GM23338 (cell line): ENCODE results near the gene DNM2. TPM values are rescaled to one million over a fixed set of nuclear protein-coding genes. Genes with fewer than 3 reads are reported as not detected.
A peak's percentile ranks its signal among the peaks of the same experiment; 100 is the strongest.

Source experiments
- ATAC-seq: fragments of 200-7000 bp; cut with Tn5 transposase; 3 replicates; pipeline ENCODE4 v1.9.1; 2020
- DNase-seq: peaks from one replicate; pipeline ENCODE4 v3.0.0-alpha.2; 2015; ENCODE audit warnings: low spot score
- H2AFZ ChIP-seq: fragments of 200-600 bp; sonication (generic); 2 replicates; pipeline ENCODE4 v1.8.0; 2016; ENCODE audit warnings: antibody characterized with exemption, mild to moderate bottlenecking, moderate library complexity
- H3F3A ChIP-seq: fragments of 200-600 bp; sonication (generic); replicated peaks from 2 replicates; pipeline ENCODE4 v1.8.0; 2017; ENCODE audit warnings: antibody characterized with exemption, mixed run types, low read depth
- H3K27ac ChIP-seq: fragments of 200-600 bp; sonication (generic); 2 replicates; pipeline ENCODE4 v1.6.1; 2016; ENCODE audit warnings: low read depth
- H3K27me3 ChIP-seq: fragments of 200-600 bp; sonication (generic); 2 replicates; pipeline ENCODE4 v1.8.0; 2016; ENCODE audit warnings: mild to moderate bottlenecking, mixed run types, moderate library complexity; ENCODE audit not compliant: insufficient read depth
- H3K36me3 ChIP-seq: fragments of 200-600 bp; sonication (generic); 2 replicates; pipeline ENCODE4 v1.8.0; 2016; ENCODE audit warnings: mild to moderate bottlenecking; ENCODE audit not compliant: insufficient read depth
- H3K4me1 ChIP-seq: fragments of 200-600 bp; sonication (generic); 2 replicates; pipeline ENCODE4 v1.8.0; 2016; ENCODE audit warnings: mild to moderate bottlenecking, moderate library complexity; ENCODE audit not compliant: insufficient read depth
- H3K4me2 ChIP-seq: fragments of 200-600 bp; sonication (generic); 2 replicates; pipeline ENCODE4 v1.7.1; 2017; ENCODE audit warnings: mixed run types
- H3K4me3 ChIP-seq: fragments of 200-600 bp; sonication (generic); 2 replicates; pipeline ENCODE4 v1.6.1; 2016; ENCODE audit warnings: mixed run types
- H3K79me2 ChIP-seq: fragments of 200-600 bp; sonication (generic); replicated peaks from 2 replicates; pipeline ENCODE4 v1.8.0; 2017; ENCODE audit warnings: mild to moderate bottlenecking; ENCODE audit not compliant: insufficient read depth
- H3K9me2 ChIP-seq: fragments of 200-600 bp; sonication (generic); 2 replicates; pipeline ENCODE4 v1.8.0; 2017; ENCODE audit not compliant: insufficient read depth
- H4K20me1 ChIP-seq: fragments of 200-600 bp; sonication (generic); replicated peaks from 2 replicates; pipeline ENCODE4 v1.8.0; 2017; ENCODE audit warnings: mild to moderate bottlenecking; ENCODE audit not compliant: insufficient read depth
- H3K27ac Mint-ChIP-seq: 2 replicates; pipeline ENCODE4 v1.8.0; 2020; ENCODE audit warnings: inconsistent platforms, mild to moderate bottlenecking, moderate library complexity, mixed read lengths
- H3K27me3 Mint-ChIP-seq: 3 replicates; pipeline ENCODE4 v1.8.0; 2022; ENCODE audit warnings: low read depth, mild to moderate bottlenecking, moderate library complexity, mixed read lengths, inconsistent platforms; ENCODE audit not compliant: insufficient read depth, poor library complexity
- H3K36me3 Mint-ChIP-seq: 3 replicates; pipeline ENCODE4 v1.8.0; 2021; ENCODE audit warnings: low read depth, mild to moderate bottlenecking, inconsistent platforms, moderate library complexity, mixed read lengths
- H3K4me1 Mint-ChIP-seq: 3 replicates; pipeline ENCODE4 v1.8.0; 2020; ENCODE audit warnings: mild to moderate bottlenecking, inconsistent platforms, mixed read lengths
- H3K4me3 Mint-ChIP-seq: 3 replicates; pipeline ENCODE4 v1.8.0; 2021; ENCODE audit warnings: moderate library complexity, mild to moderate bottlenecking, inconsistent platforms, mixed read lengths
- H3K9me3 Mint-ChIP-seq: 3 replicates; pipeline ENCODE4 v1.8.0; 2020; ENCODE audit warnings: moderate library complexity, mild to moderate bottlenecking, inconsistent platforms, mixed read lengths
- JUNB ChIP-seq: IDR thresholded peaks from one replicate; pipeline ENCODE4 v1.6.1; 2016; ENCODE audit warnings: antibody characterized with exemption; ENCODE audit not compliant: unreplicated experiment
- NANOG ChIP-seq: IDR thresholded peaks from 2 replicates; pipeline ENCODE4 v1.6.1; 2016; ENCODE audit warnings: antibody characterized with exemption, borderline replicate concordance
- ZNF331 ChIP-seq: fragments of 250-450 bp; sonication (Bioruptor Pico); IDR thresholded peaks from 2 replicates; pipeline ENCODE4 v1.5.0; 2020; ENCODE audit warnings: low read depth, mild to moderate bottlenecking, moderate library complexity
- polyA plus RNA-seq: library from polyadenylated mRNA; unstranded; fragments of >200 nt; fragmentation: Nextera tagmentation; extraction: Ambion mirVana; gene quantifications from 2 replicates; pipeline ENCODE4 v1.2.1, GENCODE V29; 2016
- total RNA-seq: library from RNA; depleted of rRNA; stranded (reverse); fragments of >200 nt; shearing (Covaris generic); gene quantifications from 2 replicates; pipeline ENCODE4 v1.2.3, GENCODE V29; 2014
- TF ChIP-seq, protein P1 (sequence below), 2 experiments: fragments of 200-600 bp in 1 of 2; sonication (generic) in 1 of 2; conservative IDR thresholded peaks; 2 replicates each; pipeline versions ENCODE4 v1.5.1 to v1.6.1; 2016 to 2017; ENCODE audit warnings: antibody characterized with exemption in 2 of 2, low read depth in 2 of 2, mild to moderate bottlenecking in 2 of 2, moderate library complexity in 1 of 2
- TF ChIP-seq, protein P2 (sequence below): fragments of 250-450 bp; sonication (Bioruptor Pico); IDR thresholded peaks from 2 replicates; pipeline ENCODE4 v1.5.0; 2020; ENCODE audit warnings: mild to moderate bottlenecking, moderate library complexity

DNM2 gene
- total and polyA plus RNA-seq, 2 experiments from 2014 or later: 40.7 to 138 TPM

- TF ChIP-seq JUNB: no peak
- TF ChIP-seq, protein P1, sequence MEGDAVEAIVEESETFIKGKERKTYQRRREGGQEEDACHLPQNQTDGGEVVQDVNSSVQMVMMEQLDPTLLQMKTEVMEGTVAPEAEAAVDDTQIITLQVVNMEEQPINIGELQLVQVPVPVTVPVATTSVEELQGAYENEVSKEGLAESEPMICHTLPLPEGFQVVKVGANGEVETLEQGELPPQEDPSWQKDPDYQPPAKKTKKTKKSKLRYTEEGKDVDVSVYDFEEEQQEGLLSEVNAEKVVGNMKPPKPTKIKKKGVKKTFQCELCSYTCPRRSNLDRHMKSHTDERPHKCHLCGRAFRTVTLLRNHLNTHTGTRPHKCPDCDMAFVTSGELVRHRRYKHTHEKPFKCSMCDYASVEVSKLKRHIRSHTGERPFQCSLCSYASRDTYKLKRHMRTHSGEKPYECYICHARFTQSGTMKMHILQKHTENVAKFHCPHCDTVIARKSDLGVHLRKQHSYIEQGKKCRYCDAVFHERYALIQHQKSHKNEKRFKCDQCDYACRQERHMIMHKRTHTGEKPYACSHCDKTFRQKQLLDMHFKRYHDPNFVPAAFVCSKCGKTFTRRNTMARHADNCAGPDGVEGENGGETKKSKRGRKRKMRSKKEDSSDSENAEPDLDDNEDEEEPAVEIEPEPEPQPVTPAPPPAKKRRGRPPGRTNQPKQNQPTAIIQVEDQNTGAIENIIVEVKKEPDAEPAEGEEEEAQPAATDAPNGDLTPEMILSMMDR (conservative IDR thresholded peaks at IDR 0.05; ENCODE audit: low read depth in 2 of 2): peak in 1 of 2 experiments; percentile 26; a peak in 2 of 4 replicates
- peaks cover 56% of the 10 kb centered on the region for H4K20me1 ChIP-seq
- Mint-ChIP-seq H3K27ac (no peak overlapping the region), H3K4me1 (peaks cover 3% of the 10 kb centered on the region; the same call in 2 of the 3 replicates), H3K4me3 (no peak overlapping the region), H3K27me3 (peaks cover 5% of the 10 kb centered on the region), H3K9me3 (no peaks in the 10 kb centered on the region), H3K36me3 (peaks cover 4% of the 10 kb centered on the region)
- H3K4me3 ChIP-seq: no peak overlapping the region
- H3K4me1 ChIP-seq: no peaks in the 10 kb centered on the region; the same call in 1 of the 2 replicates
- DNase-seq: no peak
- no peaks in the 10 kb centered on the region for H3K36me3 ChIP-seq
- H3K27ac ChIP-seq: no peak overlapping the region
- H2AFZ ChIP-seq: no peak overlapping the region
- no peaks in the 10 kb centered on the region for H3K27me3 ChIP-seq
- no peaks in the 10 kb centered on the region for H3F3A ChIP-seq
- no peak overlapping the region for H3K4me2 ChIP-seq
- no peaks in the 10 kb centered on the region for H3K9me2 ChIP-seq
- H3K79me2 ChIP-seq: peaks cover 97% of the 10 kb centered on the region
- ATAC-seq: no peak
Observed at GRCh38 chr19:10724573-10725071, 6.7 kb downstream of the DNM2 start.

DNA sequence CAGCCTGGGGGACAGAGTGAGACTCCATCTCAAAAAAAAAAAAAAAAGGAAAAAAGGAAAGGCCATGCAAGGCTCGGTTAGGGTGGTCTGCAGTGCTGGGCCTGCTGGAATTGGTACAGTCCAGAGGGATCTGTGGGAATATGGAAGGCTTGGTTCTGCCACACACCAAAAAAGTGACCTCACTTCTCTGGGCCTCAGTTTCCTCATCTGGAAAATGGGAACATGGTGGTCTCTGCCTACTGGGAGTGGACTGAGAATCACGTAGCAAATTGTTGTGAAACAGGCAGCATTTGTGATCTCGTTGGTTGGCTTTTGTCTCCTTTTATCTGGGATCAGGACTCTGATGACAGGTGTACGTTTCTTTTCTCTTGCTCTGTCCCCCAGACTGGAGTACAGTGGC is 7.5 kb downstream of the DNM2 start:
- H3K4me2 ChIP-seq: no peak overlapping the region
- Mint-ChIP-seq H3K27ac (no peak overlapping the region), H3K9me3 (no peaks in the 10 kb centered on the region), H3K27me3 (peaks cover 2% of the 10 kb centered on the region), H3K4me1 (0 out of 3 replicates have a peak, but pooled peaks cover 3% of the 10 kb centered on the region), H3K4me3 (no peak overlapping the region), H3K36me3 (peaks cover 4% of the 10 kb centered on the region)
- TF ChIP-seq ZNF331 (no peak), NANOG (no peak)
- TF ChIP-seq, protein P2, sequence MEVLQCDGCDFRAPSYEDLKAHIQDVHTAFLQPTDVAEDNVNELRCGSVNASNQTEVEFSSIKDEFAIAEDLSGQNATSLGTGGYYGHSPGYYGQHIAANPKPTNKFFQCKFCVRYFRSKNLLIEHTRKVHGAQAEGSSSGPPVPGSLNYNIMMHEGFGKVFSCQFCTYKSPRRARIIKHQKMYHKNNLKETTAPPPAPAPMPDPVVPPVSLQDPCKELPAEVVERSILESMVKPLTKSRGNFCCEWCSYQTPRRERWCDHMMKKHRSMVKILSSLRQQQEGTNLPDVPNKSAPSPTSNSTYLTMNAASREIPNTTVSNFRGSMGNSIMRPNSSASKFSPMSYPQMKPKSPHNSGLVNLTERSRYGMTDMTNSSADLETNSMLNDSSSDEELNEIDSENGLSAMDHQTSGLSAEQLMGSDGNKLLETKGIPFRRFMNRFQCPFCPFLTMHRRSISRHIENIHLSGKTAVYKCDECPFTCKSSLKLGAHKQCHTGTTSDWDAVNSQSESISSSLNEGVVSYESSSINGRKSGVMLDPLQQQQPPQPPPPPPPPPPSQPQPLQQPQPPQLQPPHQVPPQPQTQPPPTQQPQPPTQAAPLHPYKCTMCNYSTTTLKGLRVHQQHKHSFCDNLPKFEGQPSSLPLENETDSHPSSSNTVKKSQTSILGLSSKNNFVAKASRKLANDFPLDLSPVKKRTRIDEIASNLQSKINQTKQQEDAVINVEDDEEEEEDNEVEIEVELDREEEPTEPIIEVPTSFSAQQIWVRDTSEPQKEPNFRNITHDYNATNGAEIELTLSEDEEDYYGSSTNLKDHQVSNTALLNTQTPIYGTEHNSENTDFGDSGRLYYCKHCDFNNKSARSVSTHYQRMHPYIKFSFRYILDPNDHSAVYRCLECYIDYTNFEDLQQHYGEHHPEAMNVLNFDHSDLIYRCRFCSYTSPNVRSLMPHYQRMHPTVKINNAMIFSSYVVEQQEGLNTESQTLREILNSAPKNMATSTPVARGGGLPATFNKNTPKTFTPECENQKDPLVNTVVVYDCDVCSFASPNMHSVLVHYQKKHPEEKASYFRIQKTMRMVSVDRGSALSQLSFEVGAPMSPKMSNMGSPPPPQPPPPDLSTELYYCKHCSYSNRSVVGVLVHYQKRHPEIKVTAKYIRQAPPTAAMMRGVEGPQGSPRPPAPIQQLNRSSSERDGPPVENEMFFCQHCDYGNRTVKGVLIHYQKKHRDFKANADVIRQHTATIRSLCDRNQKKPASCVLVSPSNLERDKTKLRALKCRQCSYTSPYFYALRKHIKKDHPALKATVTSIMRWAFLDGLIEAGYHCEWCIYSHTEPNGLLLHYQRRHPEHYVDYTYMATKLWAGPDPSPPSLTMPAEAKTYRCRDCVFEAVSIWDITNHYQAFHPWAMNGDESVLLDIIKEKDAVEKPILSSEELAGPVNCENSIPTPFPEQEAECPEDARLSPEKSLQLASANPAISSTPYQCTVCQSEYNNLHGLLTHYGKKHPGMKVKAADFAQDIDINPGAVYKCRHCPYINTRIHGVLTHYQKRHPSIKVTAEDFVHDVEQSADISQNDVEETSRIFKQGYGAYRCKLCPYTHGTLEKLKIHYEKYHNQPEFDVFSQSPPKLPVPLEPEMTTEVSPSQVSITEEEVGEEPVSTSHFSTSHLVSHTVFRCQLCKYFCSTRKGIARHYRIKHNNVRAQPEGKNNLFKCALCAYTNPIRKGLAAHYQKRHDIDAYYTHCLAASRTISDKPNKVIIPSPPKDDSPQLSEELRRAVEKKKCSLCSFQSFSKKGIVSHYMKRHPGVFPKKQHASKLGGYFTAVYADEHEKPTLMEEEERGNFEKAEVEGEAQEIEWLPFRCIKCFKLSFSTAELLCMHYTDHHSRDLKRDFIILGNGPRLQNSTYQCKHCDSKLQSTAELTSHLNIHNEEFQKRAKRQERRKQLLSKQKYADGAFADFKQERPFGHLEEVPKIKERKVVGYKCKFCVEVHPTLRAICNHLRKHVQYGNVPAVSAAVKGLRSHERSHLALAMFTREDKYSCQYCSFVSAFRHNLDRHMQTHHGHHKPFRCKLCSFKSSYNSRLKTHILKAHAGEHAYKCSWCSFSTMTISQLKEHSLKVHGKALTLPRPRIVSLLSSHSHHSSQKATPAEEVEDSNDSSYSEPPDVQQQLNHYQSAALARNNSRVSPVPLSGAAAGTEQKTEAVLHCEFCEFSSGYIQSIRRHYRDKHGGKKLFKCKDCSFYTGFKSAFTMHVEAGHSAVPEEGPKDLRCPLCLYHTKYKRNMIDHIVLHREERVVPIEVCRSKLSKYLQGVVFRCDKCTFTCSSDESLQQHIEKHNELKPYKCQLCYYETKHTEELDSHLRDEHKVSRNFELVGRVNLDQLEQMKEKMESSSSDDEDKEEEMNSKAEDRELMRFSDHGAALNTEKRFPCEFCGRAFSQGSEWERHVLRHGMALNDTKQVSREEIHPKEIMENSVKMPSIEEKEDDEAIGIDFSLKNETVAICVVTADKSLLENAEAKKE (CRISPR knock-in tag): no peak
- no peaks in the 10 kb centered on the region for H3F3A ChIP-seq
- DNase-seq: no peak
- peaks cover 97% of the 10 kb centered on the region for H3K79me2 ChIP-seq
- ATAC-seq: no peak
- no peak overlapping the region for H2AFZ ChIP-seq
- H3K4me3 ChIP-seq: no peak overlapping the region
- H3K27ac ChIP-seq: no peak overlapping the region
- H3K4me1 ChIP-seq: no peaks in the 10 kb centered on the region
- H3K9me2 ChIP-seq: no peaks in the 10 kb centered on the region
- H3K27me3 ChIP-seq: no peaks in the 10 kb centered on the region
- peaks cover 55% of the 10 kb centered on the region for H4K20me1 ChIP-seq
- H3K36me3 ChIP-seq: no peaks in the 10 kb centered on the region
